Neuron (in vitro differentiated cells): ENCODE data around the gene CAB39L.

Experiments
- H2AFZ ChIP-seq: one replicate; pipeline ENCODE4 v1.6.1; 2013; ENCODE audit warnings: low read depth, mild to moderate bottlenecking, inconsistent platforms, low read length, moderate library complexity
- H3K27me3 ChIP-seq: one replicate; pipeline ENCODE4 v1.6.1; 2013; ENCODE audit warnings: low read length; ENCODE audit not compliant: insufficient read depth
- H3K36me3 ChIP-seq: one replicate; pipeline ENCODE4 v1.6.1; 2013; ENCODE audit warnings: low read length; ENCODE audit not compliant: insufficient read depth
- H3K4me1 ChIP-seq: one replicate; pipeline ENCODE4 v1.6.1; 2013; ENCODE audit warnings: low read length; ENCODE audit not compliant: insufficient read depth
- H3K4me3 ChIP-seq: 2 replicates; pipeline ENCODE4 v1.5.1; 2013; ENCODE audit warnings: mild to moderate bottlenecking, low read length, moderate library complexity
- H3K9me3 ChIP-seq: one replicate; pipeline ENCODE4 v1.6.1; 2013; ENCODE audit warnings: low read length

The CAB39L gene

GRCh38 chr13:49370371-49370770 lies 73.5 kb downstream of the CAB39L start:
- no peak overlapping the region for H2AFZ ChIP-seq
- H3K36me3 ChIP-seq, result no peaks in the 10 kb centered on the region
- no peak overlapping the region for H3K4me3 ChIP-seq
- H3K9me3 ChIP-seq, result no peaks in the 10 kb centered on the region
- no peaks in the 10 kb centered on the region for H3K27me3 ChIP-seq
- peaks cover 11% of the 10 kb centered on the region for H3K4me1 ChIP-seq

- Histone ChIP-seq H3K9me3 (no peaks in the 10 kb centered on the region), H3K4me3 (no peak overlapping the region), H3K36me3 (no peaks in the 10 kb centered on the region), H2AFZ (no peak overlapping the region), H3K27me3 (no peaks in the 10 kb centered on the region), H3K4me1 (peaks cover 11% of the 10 kb centered on the region)
These were observed 74.0 kb downstream of the CAB39L start for GRCh38 chr13:49369866-49370265.

GRCh38 chr13:49368688-49369087 lies 75.2 kb downstream of the CAB39L start:
- H2AFZ ChIP-seq, result no peak overlapping the region
- H3K9me3 ChIP-seq, result peaks cover 2% of the 10 kb centered on the region
- H3K4me1 ChIP-seq, result peaks cover 11% of the 10 kb centered on the region
- no peaks in the 10 kb centered on the region for H3K36me3 ChIP-seq
- H3K27me3 ChIP-seq, result no peaks in the 10 kb centered on the region
- no peak overlapping the region for H3K4me3 ChIP-seq

- Histone ChIP-seq H3K36me3 (no peaks in the 10 kb centered on the region), H3K4me1 (peaks cover 11% of the 10 kb centered on the region), H2AFZ (no peak overlapping the region), H3K4me3 (no peak overlapping the region), H3K27me3 (no peaks in the 10 kb centered on the region), H3K9me3 (peaks cover 2% of the 10 kb centered on the region)
These were observed 76.0 kb downstream of the CAB39L start for GRCh38 chr13:49367640-49368422.

- Histone ChIP-seq H3K27me3 (no peaks in the 10 kb centered on the region), H3K36me3 (no peaks in the 10 kb centered on the region), H2AFZ (no peak overlapping the region), H3K9me3 (peaks cover 2% of the 10 kb centered on the region), H3K4me3 (no peak overlapping the region), H3K4me1 (peaks cover 11% of the 10 kb centered on the region)
These were observed 77.0 kb downstream of the CAB39L start for GRCh38 chr13:49366841-49367240.

GRCh38 chr13:49357694-49358093 lies 86.2 kb downstream of the CAB39L start:
- H3K27me3 ChIP-seq, result no peaks in the 10 kb centered on the region
- H3K4me3 ChIP-seq, result no peak overlapping the region
- H3K36me3 ChIP-seq, result peaks cover 4% of the 10 kb centered on the region
- no peaks in the 10 kb centered on the region for H3K9me3 ChIP-seq
- no peak overlapping the region for H2AFZ ChIP-seq
- H3K4me1 ChIP-seq, result no peaks in the 10 kb centered on the region

GRCh38 chr13:49356223-49356622 lies 87.6 kb downstream of the CAB39L start:
- no peaks in the 10 kb centered on the region for H3K4me1 ChIP-seq
- H3K27me3 ChIP-seq, result no peaks in the 10 kb centered on the region
- no peak overlapping the region for H3K4me3 ChIP-seq
- H3K9me3 ChIP-seq, result no peaks in the 10 kb centered on the region
- H3K36me3 ChIP-seq, result peaks cover 4% of the 10 kb centered on the region
- H2AFZ ChIP-seq, result no peak overlapping the region

- H3K36me3 ChIP-seq, result peaks cover 4% of the 10 kb centered on the region
- H2AFZ ChIP-seq, result no peak overlapping the region
- H3K4me3 ChIP-seq, result no peak overlapping the region
- H3K27me3 ChIP-seq, result no peaks in the 10 kb centered on the region
- no peaks in the 10 kb centered on the region for H3K9me3 ChIP-seq
- H3K4me1 ChIP-seq, result no peaks in the 10 kb centered on the region
These were observed 89.1 kb downstream of the CAB39L start for GRCh38 chr13:49354719-49355118.

GRCh38 chr13:49353908-49354307 lies 90.0 kb downstream of the CAB39L start:
- Histone ChIP-seq H2AFZ (no peak overlapping the region), H3K4me3 (no peak overlapping the region), H3K4me1 (no peaks in the 10 kb centered on the region), H3K9me3 (no peaks in the 10 kb centered on the region), H3K36me3 (peaks cover under 1% of the 10 kb centered on the region), H3K27me3 (no peaks in the 10 kb centered on the region)

- no peaks in the 10 kb centered on the region for H3K36me3 ChIP-seq
- H3K4me1 ChIP-seq, result no peaks in the 10 kb centered on the region
- H3K9me3 ChIP-seq, result no peaks in the 10 kb centered on the region
- no peak overlapping the region for H2AFZ ChIP-seq
- H3K27me3 ChIP-seq, result no peaks in the 10 kb centered on the region
- no peak overlapping the region for H3K4me3 ChIP-seq
These were observed 92.0 kb downstream of the CAB39L start for GRCh38 chr13:49351871-49352270.

- Histone ChIP-seq H2AFZ (no peak overlapping the region), H3K4me3 (no peak overlapping the region), H3K9me3 (no peaks in the 10 kb centered on the region), H3K4me1 (no peaks in the 10 kb centered on the region), H3K36me3 (no peaks in the 10 kb centered on the region), H3K27me3 (no peaks in the 10 kb centered on the region)
These were observed 95.1 kb downstream of the CAB39L start for GRCh38 chr13:49348751-49349150.

GRCh38 chr13:49347650-49348385 lies 96.0 kb downstream of the CAB39L start:
- no peaks in the 10 kb centered on the region for H3K27me3 ChIP-seq
- H3K9me3 ChIP-seq, result no peaks in the 10 kb centered on the region
- H3K4me3 ChIP-seq, result no peak overlapping the region
- H2AFZ ChIP-seq, result no peak overlapping the region
- no peaks in the 10 kb centered on the region for H3K4me1 ChIP-seq
- H3K36me3 ChIP-seq, result no peaks in the 10 kb centered on the region

GRCh38 chr13:49346460-49346859 lies 97.4 kb downstream of the CAB39L start:
- Histone ChIP-seq H3K9me3 (no peaks in the 10 kb centered on the region), H3K27me3 (no peaks in the 10 kb centered on the region), H3K4me1 (no peaks in the 10 kb centered on the region), H3K4me3 (no peak overlapping the region), H2AFZ (no peak overlapping the region), H3K36me3 (no peaks in the 10 kb centered on the region)
